B cell (primary cell): ENCODE results near the gene SLC39A2. TPM values are rescaled to one million over a fixed set of nuclear protein-coding genes. Genes with fewer than 3 reads are reported as not detected.

Experiments used
- ATAC-seq: fragments of 200-7000 bp; cut with Tn5 transposase; one replicate; pipeline ENCODE4 v1.10.0; 2021; ENCODE audit warnings: low read depth, mild to moderate bottlenecking, moderate number of reproducible peaks, moderate library complexity
- CTCF ChIA-PET: fragments of 350-600 bp; sonication (Branson Sonifier 250); formaldehyde crosslinking; loops from one replicate; lab custom pipeline; 2021; ENCODE audit warnings: antibody characterized with exemption, inconsistent platforms; lab: Charles Lee
- POLR2A ChIA-PET: fragments of 350-600 bp; sonication (Branson Sonifier 250); formaldehyde crosslinking; loops from one replicate; lab custom pipeline; 2021; ENCODE audit warnings: antibody characterized with exemption; lab: Charles Lee
- DNase-seq: peaks from one replicate; pipeline ENCODE4 v3.0.0; 2013
- H2AFZ ChIP-seq: 2 replicates; pipeline ENCODE4 v1.6.1; 2012; ENCODE audit warnings: mild to moderate bottlenecking, low read depth, low read length; ENCODE audit not compliant: insufficient read depth, poor library complexity, severe bottlenecking
- H3K27ac ChIP-seq, 2 donors: 1 replicate in 1 of 2; 2 replicates in 1 of 2; pipeline ENCODE4 v1.5.1; 2012 to 2013; ENCODE audit warnings: low read length in 2 of 2, mild to moderate bottlenecking in 2 of 2, moderate library complexity in 1 of 2
- H3K27me3 ChIP-seq, 4 experiments: fragments of 200-600 bp in 1 of 4; sonication (generic) in 1 of 4; replicated peaks in 1 of 4; 1 replicate in 2 of 4; 2 replicates in 2 of 4; pipeline versions ENCODE4 v1.6.1 to v1.7.0; 2013 to 2016; ENCODE audit warnings: low read length in 3 of 4, mild to moderate bottlenecking in 2 of 4, mixed read lengths in 1 of 4, moderate library complexity in 1 of 4; ENCODE audit not compliant: insufficient read depth in 4 of 4, control insufficient read depth in 3 of 4; ENCODE audit errors: control extremely low read depth in 1 of 4
- H3K36me3 ChIP-seq, 2 experiments: replicated peaks in 1 of 2; 1 replicate in 1 of 2; 2 replicates in 1 of 2; pipeline versions ENCODE4 v1.6.1 to v1.7.1; 2013; ENCODE audit warnings: low read length in 1 of 2; ENCODE audit not compliant: insufficient read depth in 2 of 2, control insufficient read depth in 1 of 2; ENCODE audit errors: control extremely low read depth in 1 of 2, extremely low read depth in 1 of 2
- H3K4me1 ChIP-seq, 2 donors: fragments of 200-600 bp in 1 of 2; sonication (generic) in 1 of 2; 1 replicate in 1 of 2; 2 replicates in 1 of 2; pipeline versions ENCODE4 v1.5.1 to v1.6.1; 2013 to 2017; ENCODE audit warnings: low read length in 2 of 2; ENCODE audit not compliant: control insufficient read depth in 2 of 2, insufficient read depth in 2 of 2
- H3K4me2 ChIP-seq: replicated peaks from 2 replicates; pipeline ENCODE3; 2012; ENCODE audit warnings: mild to moderate bottlenecking, low read depth, low read length; ENCODE audit not compliant: poor library complexity, severe bottlenecking
- H3K4me3 ChIP-seq, 5 experiments: fragments of 200-600 bp in 1 of 5; sonication (generic) in 1 of 5; 1 replicate in 3 of 5; 2 replicates in 2 of 5; pipeline versions ENCODE4 v1.5.1 to v1.7.0; 2011 to 2016; ENCODE audit warnings: low read length in 4 of 5, mild to moderate bottlenecking in 4 of 5, low read depth in 2 of 5, control low read depth in 1 of 5, moderate library complexity in 1 of 5; ENCODE audit not compliant: insufficient read depth in 1 of 5; ENCODE audit errors: control extremely low read depth in 1 of 5, extremely low read depth in 1 of 5
- H3K79me2 ChIP-seq: fragments of 200-600 bp; sonication (generic); one replicate; pipeline ENCODE4 v1.6.0; 2016; ENCODE audit warnings: low read length; ENCODE audit not compliant: control insufficient read depth, insufficient read depth
- H3K9ac ChIP-seq: fragments of 200-600 bp; sonication (generic); 2 replicates; pipeline ENCODE4 v1.6.1; 2017; ENCODE audit warnings: mild to moderate bottlenecking, low read length, moderate library complexity
- H3K9me3 ChIP-seq, 3 donors: one replicate each; pipeline versions ENCODE4 v1.6.1 to v1.7.1; 2013; ENCODE audit warnings: low read length in 2 of 3; ENCODE audit not compliant: control insufficient read depth in 2 of 3, insufficient read depth in 1 of 3; ENCODE audit errors: control extremely low read depth in 1 of 3
- H4K20me1 ChIP-seq: 2 replicates; pipeline ENCODE4 v1.6.0; 2012; ENCODE audit warnings: mild to moderate bottlenecking, low read length; ENCODE audit not compliant: insufficient read depth, control insufficient read depth, poor library complexity, severe bottlenecking
- H3K27ac Mint-ChIP-seq: one replicate; pipeline ENCODE4 v1.8.0; 2021; ENCODE audit warnings: mixed read lengths
- H3K27me3 Mint-ChIP-seq: one replicate; pipeline ENCODE4 v1.8.0; 2021; ENCODE audit warnings: mixed read lengths
- H3K4me1 Mint-ChIP-seq: one replicate; pipeline ENCODE4 v1.8.0; 2021; ENCODE audit warnings: mixed read lengths
- H3K4me3 Mint-ChIP-seq: one replicate; pipeline ENCODE4 v1.8.0; 2021; ENCODE audit warnings: mixed read lengths
- H3K9me3 Mint-ChIP-seq: one replicate; pipeline ENCODE4 v1.8.0; 2022; ENCODE audit warnings: mixed read lengths; ENCODE audit not compliant: insufficient read depth
- CTCF ChIP-seq: fragments of 200-600 bp; IDR thresholded peaks from one replicate; pipeline ENCODE4 v1.8.0; 2022; ENCODE audit warnings: antibody characterized with exemption, mild to moderate bottlenecking
- EZH2 ChIP-seq: IDR thresholded peaks from 2 replicates; pipeline ENCODE4 v1.6.1; 2012; ENCODE audit warnings: borderline replicate concordance, low read depth, mild to moderate bottlenecking, moderate library complexity, low read length; ENCODE audit not compliant: insufficient read depth, poor library complexity, severe bottlenecking
- WGBS: methylation state at CpG from one replicate; pipeline ENCODE4 v1.1.5; 2013; ENCODE audit warnings: missing lambda C conversion rate; ENCODE audit not compliant: insufficient coverage; 5-methylcytosine and 5-hydroxymethylcytosine counted together
- intact Hi-C: fragments of 100-400 bp; cut with micrococcal nuclease; formaldehyde crosslinking; loops from one replicate; pipeline ENCODE4 v1.10.0; 2022
- polyA plus RNA-seq: library from polyadenylated mRNA; depleted of rRNA; stranded (reverse); fragments of >200 nt; gene quantifications from 2 replicates; pipeline ENCODE4 v1.2.3, GENCODE V29; 2012
- total RNA-seq, 2 donors: library from RNA; stranded (reverse); fragments of 120-200 nt in 1 of 2; gene quantifications; 1 replicate in 1 of 2; 2 replicates in 1 of 2; pipeline versions ENCODE4 v1.2.3 to v1.2.4, GENCODE V29; 2013 to 2022

Gene SLC39A2
- total and polyA plus RNA-seq, 2 donors (not counting 1 experiment from before 2014, with no cell fraction given), result 0.07 to 0.25 TPM

- Mint-ChIP-seq H3K4me3 (no peak overlapping the region), H3K27me3 (peaks cover 23% of the 10 kb centered on the region), H3K27ac (no peak overlapping the region), H3K9me3 (no peaks in the 10 kb centered on the region), H3K4me1 (peaks cover 19% of the 10 kb centered on the region)
- Histone ChIP-seq H4K20me1 (no peaks in the 10 kb centered on the region), H3K9ac (no peak overlapping the region), H3K27ac (no peak overlapping the region), H3K4me2 (no peak overlapping the region), H3K79me2 (no peaks in the 10 kb centered on the region), H2AFZ (no peak overlapping the region), H3K9me3 (no peaks in the 10 kb centered on the region), H3K4me3 (no peak overlapping the region), H3K4me1 (peaks cover 12 to 23% of the 10 kb centered on the region in 2 donors), H3K36me3 (no peaks in the 10 kb centered on the region), H3K27me3 (peaks cover 0 to 30% (median 8%) of the 10 kb centered on the region in 4 experiments)
- ChIA-PET CTCF (interaction anchor here (1.1 to 15.1 kb wide), 7 partner anchors 10 to 164 kb away, joined by 3 to 348 read pairs (median 6); partner anchors contain the start of genes TMEM253 and TPPP2), POLR2A (no interaction called here)
- no peak for TF ChIP-seq EZH2
- TF ChIP-seq CTCF, result no peak
- 95% methylated on average over 4 of the region's 5 CpGs for WGBS
- intact Hi-C loops, result no loop called here
- no peak for DNase-seq
- ATAC-seq, result no peak
These were observed 22.0 kb downstream of the SLC39A2 start for GRCh38 chr14:21020977-21021545.

- Histone ChIP-seq H3K36me3 (no peaks in the 10 kb centered on the region), H3K4me1 (peaks cover 12 to 23% of the 10 kb centered on the region in 2 donors), H3K9ac (no peak overlapping the region), H3K4me2 (no peak overlapping the region), H3K27ac (no peak overlapping the region), H3K9me3 (no peaks in the 10 kb centered on the region), H3K4me3 (no peak overlapping the region), H4K20me1 (no peaks in the 10 kb centered on the region), H3K79me2 (no peaks in the 10 kb centered on the region), H3K27me3 (peaks cover 0 to 30% (median 8%) of the 10 kb centered on the region in 4 experiments), H2AFZ (no peak overlapping the region)
- peaks cover 19% of the 10 kb centered on the region for H3K27me3 Mint-ChIP-seq
- no peaks in the 10 kb centered on the region for H3K9me3 Mint-ChIP-seq
- POLR2A ChIA-PET, result no interaction called here
- no peak overlapping the region for H3K27ac Mint-ChIP-seq
- WGBS, result 98% methylated on average over 5 of the region's 5 CpGs
- peak overlapping the region; percentile 93 for H3K4me3 Mint-ChIP-seq
- H3K4me1 Mint-ChIP-seq, result peaks cover 19% of the 10 kb centered on the region
- DNase-seq (no peak), ATAC-seq (no peak)
- CTCF ChIA-PET, result interaction anchor here (2.5 to 2.9 kb wide), 3 partner anchors 8 to 82 kb away, joined by 9 to 23 read pairs (median 14); no protein-coding TSS in a partner anchor
- intact Hi-C loops, result no loop called here
- no peak for TF ChIP-seq EZH2
- no peak for TF ChIP-seq CTCF
These were observed 23.6 kb downstream of the SLC39A2 start for GRCh38 chr14:21022686-21023085.
